GM21360 (cell line): ENCODE results near the gene SPAG7.
A peak's percentile ranks its signal among the peaks of the same experiment; 100 is the strongest.

ENCODE experiments used
- ATAC-seq: cut with Tn5 transposase; IDR thresholded peaks from one replicate; pipeline ENCODE4 v1.9.1; 2021; ENCODE audit warnings: mild to moderate bottlenecking, moderate library complexity; ENCODE audit not compliant: unreplicated experiment

The SPAG7 gene

GRCh38 chr17:4978726-4979125, 11.1 kb upstream of the SPAG7 start:
- ATAC-seq, result no peak

DNA sequence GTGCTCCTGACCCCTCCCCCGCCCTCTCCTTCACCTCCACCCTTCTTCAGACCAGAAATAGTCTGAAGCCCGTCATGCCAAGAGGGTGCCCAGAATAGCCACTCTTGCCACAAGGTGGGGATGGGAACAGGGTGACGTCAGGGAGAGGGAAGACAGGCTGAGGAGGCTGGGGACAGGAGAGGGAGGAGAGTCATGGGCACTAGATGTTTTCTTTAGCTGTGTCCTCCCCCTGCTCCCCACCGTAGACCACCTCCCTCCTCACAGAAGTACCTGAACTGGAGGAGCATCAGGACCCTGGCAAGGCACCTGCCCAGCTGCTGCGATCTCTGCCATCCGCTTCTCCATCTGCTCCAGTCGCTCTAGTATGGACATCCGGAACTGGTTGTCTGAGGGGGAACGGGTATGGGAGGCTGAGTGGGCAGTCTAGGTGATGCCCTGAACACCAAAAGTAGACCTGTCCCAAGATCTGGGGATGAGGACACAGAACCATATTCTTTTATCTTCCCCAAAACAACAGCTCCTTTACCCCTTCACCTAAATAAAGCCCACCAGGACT, 6.6 kb upstream of the SPAG7 start:
- ATAC-seq, result no peak

- no peak for ATAC-seq
Measured at GRCh38 chr17:4973256-4974114, 5.9 kb upstream of the SPAG7 start.

GRCh38 chr17:4972752-4973151, 5.1 kb upstream of the SPAG7 start:
- no peak for ATAC-seq

GRCh38 chr17:4972322-4972721, 4.7 kb upstream of the SPAG7 start:
- no peak for ATAC-seq

- ATAC-seq, result no peak
Measured at GRCh38 chr17:4971826-4972225, 4.2 kb upstream of the SPAG7 start.

DNA sequence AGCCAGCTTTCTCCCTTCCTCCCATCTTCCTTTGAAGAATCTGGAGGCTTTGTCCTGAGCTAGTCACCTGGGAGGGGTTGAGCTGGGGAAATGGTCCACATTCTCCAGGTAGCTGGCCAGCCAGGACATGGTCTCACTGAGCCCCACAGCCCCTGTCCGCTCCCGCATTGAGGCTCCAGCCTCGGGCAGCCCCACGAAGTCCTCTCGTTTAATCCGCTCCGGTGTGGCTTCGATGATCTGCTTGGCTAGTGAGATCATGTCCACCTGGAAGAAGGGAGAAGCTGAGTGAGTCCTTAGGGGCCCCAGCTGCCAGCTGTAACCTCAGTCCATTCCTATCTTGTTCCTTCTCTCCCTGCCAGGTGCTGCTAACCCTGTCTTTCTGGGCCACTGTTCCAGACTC, 2.7 kb upstream of the SPAG7 start:
- no peak for ATAC-seq

DNA sequence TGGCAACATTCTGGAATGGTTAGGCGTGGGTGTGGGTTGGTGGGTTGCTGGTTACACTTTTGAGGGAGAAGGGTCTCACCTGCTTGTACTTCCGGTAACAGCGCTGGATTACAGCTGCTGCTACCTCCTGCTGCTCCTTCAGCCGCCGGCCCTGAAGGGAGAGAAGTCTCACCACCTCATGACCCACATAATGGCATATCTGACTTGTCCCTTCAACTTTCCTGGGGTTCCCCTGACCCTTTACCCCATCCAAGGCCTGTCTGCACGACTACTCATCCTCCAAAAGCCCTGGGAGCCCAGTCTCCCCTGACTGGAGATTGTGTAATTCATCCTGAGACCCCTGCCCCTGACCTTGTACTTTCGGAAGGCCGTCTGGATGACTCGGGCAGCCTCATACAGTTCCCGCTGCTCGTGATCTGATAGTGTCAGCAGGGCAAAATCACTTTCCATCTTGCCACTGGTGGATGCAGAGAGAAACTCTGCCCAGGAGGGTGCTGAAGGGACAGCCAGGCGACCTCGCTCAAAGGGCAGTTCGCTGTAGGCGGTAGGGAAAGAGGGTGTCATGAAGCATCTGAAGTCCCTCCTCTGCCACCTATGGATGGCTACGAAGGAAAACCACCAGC, 2.0 kb upstream of the SPAG7 start:
- no peak for ATAC-seq

GRCh38 chr17:4969047-4969550, 1.5 kb upstream of the SPAG7 start:
- no peak for ATAC-seq

DNA sequence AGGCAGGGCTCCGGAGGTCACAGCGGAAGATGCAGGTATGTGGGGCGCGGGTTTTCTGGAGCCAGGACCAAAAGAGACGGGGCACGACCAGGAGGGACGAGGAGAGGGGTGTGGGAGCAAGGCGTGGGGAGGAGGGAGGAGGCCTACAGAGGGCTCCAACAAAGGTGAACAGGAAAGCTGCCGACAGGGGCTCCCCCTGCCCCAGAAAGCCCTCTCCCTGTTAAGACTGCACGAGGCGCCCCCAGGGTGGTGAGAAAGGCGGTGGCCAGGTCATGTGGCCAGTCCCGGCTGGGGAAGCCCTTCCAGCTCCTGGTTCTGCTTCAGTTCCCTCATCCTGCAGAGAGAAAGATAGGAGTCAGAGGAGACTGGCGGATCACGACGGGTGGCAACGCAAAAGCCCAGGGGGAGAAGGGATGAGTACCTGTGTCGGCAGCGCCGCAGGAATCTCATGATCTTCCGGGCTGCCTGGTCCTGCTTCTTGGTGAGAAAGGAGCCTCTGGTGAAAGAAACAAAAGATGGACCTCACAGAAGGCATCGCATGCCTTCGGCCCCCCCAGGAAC, 949 bp upstream of the SPAG7 start:
- no peak for ATAC-seq

- peak; percentile 69 for ATAC-seq
Measured at GRCh38 chr17:4966844-4967538, 626 bp downstream of the SPAG7 start.

GRCh38 chr17:4965311-4965986, 2.2 kb downstream of the SPAG7 start:
- ATAC-seq, result no peak

DNA sequence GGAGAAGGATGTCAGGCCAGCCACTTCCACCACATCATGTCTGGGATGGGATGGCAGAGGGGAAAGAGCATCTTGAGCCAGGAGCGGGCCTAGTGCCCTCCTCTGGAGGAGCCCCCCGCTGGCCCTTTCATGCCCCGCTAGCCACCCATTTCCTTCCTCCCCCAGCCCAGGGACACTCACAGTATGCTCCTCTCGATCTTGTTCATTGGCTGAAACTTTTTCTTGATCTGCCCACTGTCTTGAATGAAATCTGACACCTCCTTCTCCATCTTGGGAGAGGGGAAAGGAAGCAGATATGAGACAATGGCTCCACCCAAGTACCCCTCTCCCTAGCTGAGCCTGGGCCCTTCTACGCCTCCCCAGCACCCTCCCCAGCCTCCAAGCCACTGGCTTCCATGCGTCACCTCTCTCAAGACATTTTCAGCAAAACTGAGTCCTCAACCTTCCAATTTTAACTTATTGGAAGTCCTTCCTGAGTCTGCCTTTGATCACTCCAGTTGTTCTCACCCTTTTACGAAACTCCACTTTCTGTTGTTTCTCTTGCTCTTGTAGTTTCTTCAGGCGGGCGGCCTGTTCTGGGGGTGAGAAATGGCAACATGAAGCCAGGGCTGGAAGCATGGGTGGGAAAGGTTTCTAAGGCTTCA, 7.2 kb downstream of the SPAG7 start:
- no peak for ATAC-seq

GRCh38 chr17:4959261-4959965, 8.2 kb downstream of the SPAG7 start:
- no peak for ATAC-seq

DNA sequence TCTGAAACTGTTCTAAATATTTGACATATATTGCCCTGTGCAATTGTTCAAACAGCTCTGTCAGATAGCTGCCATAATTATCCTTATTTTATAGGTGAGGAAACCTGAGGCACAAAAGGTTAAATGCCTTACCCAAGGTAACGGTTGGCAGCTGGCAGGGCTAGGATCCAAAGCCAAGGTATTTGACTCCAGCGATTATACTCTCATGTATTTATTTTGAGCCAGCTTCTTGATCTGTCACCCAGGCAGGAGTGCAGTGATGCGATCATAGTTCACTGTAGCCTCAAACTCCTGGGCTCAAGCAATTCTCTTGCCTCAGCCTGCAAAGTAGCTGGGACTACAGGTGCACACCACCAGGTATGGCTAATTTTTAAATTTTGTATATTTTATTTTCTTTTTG, 9.5 kb downstream of the SPAG7 start:
- ATAC-seq, result no peak

DNA sequence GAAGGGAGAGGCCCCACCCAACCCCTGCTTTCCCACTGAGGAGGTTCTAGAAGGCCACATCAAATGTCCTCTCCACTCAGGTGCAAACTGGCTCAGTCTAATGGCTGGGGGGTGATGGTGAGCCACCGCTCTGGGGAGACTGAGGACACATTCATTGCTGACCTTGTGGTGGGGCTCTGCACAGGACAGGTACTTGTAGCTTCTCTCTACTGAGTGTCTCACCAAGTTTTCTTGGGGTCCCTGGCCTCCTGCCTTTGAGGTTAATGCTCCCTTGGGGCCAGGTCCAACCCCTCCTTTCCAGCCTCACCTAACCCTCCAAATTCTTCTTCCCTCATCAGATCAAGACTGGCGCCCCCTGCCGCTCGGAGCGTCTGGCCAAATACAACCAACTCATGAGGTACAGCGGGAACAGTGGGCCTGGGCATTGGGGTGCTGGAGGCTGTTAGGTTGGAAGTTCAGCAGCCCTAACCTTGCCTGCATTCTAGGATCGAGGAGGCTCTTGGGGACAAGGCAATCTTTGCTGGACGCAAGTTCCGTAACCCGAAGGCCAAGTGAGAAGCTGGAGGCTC, 11.0 kb downstream of the SPAG7 start:
- no peak for ATAC-seq

- no peak for ATAC-seq
Measured at GRCh38 chr17:4955091-4955490, 12.5 kb downstream of the SPAG7 start.

GRCh38 chr17:4953451-4953961, 14.1 kb downstream of the SPAG7 start:
- ATAC-seq, result no peak

DNA sequence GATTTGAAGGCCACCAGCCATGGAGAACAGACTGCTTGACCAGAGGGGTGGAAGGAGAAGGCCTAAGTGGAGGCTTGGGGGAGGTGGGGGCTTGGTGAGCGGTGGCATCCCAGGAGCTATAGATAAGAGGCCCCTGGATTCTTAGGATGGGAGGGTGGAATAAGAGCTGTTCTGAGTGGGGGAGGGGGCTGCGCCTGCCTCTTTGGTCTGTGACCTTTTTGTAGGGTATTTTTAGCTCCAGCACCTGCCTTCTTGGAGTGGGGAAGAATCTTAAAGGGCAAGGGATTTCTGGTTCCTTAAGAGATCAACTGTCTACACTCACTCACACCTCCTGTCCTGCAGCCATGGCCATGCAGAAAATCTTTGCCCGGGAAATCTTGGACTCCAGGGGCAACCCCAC, 16.1 kb downstream of the SPAG7 start:
- ATAC-seq, result no peak
